ENCODE data around the gene NINL.
"Not testable (repeated sequence)": the region's sequence is repeated elsewhere in the genome, so short reads cannot be mapped to it uniquely, and the experiment has no call there.

The NINL gene

DNA sequence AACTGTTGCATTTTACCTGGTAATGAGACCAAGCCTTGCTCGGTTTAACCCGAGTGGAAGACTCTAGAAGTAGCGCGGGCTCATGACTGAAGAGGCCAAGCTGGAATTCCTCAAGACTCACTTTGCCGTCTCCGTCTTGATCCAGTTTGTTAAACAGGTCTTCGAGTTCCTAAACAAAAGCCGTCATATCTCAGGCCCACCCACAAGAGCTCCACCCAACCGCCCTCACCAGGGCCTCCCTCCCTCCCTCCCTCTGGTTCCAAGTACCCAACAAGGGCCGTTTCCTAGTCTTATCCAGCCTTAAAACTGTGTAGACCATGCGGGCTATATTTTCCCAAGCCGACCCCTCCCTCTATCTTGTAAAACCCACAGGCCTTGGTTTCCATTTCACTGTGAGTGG lies 81.4 kb downstream of the NINL start:
- TF ChIP-seq, protein P1, sequence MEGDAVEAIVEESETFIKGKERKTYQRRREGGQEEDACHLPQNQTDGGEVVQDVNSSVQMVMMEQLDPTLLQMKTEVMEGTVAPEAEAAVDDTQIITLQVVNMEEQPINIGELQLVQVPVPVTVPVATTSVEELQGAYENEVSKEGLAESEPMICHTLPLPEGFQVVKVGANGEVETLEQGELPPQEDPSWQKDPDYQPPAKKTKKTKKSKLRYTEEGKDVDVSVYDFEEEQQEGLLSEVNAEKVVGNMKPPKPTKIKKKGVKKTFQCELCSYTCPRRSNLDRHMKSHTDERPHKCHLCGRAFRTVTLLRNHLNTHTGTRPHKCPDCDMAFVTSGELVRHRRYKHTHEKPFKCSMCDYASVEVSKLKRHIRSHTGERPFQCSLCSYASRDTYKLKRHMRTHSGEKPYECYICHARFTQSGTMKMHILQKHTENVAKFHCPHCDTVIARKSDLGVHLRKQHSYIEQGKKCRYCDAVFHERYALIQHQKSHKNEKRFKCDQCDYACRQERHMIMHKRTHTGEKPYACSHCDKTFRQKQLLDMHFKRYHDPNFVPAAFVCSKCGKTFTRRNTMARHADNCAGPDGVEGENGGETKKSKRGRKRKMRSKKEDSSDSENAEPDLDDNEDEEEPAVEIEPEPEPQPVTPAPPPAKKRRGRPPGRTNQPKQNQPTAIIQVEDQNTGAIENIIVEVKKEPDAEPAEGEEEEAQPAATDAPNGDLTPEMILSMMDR (IDR thresholded peaks at IDR 0.05; ENCODE audit: insufficient read depth, low read length), result no peak
- TF ChIP-seq POLR2AphosphoS5 (IDR thresholded peaks at IDR 0.05; ENCODE audit: low read depth) (no peak), GABPA (IDR thresholded peaks at IDR 0.05; ENCODE audit: low read depth) (no peak)
- no peaks in the 10 kb centered on the region for H3K27me3 ChIP-seq (ENCODE audit: insufficient read depth, poor library complexity, severe bottlenecking)
- H3K4me3 ChIP-seq (replicated peaks; ENCODE audit: insufficient read depth, low read length), result no peak overlapping the region
- DNase-seq (ENCODE audit: low read depth in 1 of 2, low spot score in 1 of 2), result no peak
- H3K27ac ChIP-seq (replicated peaks), result no peak overlapping the region

DNA sequence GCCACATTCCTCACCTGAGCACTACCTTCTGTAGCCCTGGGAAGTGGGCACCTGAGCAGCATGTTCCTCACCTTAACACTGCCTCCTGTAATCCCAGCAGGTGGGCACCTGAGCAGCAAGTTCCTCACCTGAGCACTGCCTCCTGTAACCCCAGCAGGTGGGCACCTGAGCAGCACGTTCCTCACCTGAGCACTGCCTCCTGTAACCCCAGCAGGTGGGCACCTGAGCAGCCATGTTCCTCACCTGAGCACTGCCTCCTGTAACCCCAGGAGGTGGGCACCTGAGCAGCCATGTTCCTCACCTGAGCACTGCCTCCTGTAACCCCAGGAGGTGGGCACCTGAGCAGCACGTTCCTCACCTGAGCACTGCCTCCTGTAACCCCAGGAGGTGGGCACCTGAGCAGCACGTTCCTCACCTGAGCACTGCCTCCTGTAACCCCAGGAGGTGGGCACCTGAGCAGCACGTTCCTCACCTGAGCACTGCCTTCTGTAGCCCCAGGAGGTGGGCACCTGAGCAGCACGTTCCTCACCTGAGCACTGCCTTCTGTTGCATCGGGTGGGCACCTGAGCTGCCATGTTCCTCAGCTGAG lies 82.2 kb downstream of the NINL start:
- not testable (repeated sequence) for H3K4me3 ChIP-seq (replicated peaks; ENCODE audit: insufficient read depth, low read length); H3K27ac ChIP-seq (replicated peaks); DNase-seq (ENCODE audit: low read depth in 1 of 2, low spot score in 1 of 2); H3K27me3 ChIP-seq (ENCODE audit: insufficient read depth, poor library complexity, severe bottlenecking)

- H3K27ac ChIP-seq (replicated peaks), result no peak overlapping the region
- no peak for DNase-seq (ENCODE audit: low read depth in 1 of 2, low spot score in 1 of 2)
- TF ChIP-seq SPI1 (IDR thresholded peaks at IDR 0.05; ENCODE audit: borderline replicate concordance, low read depth) (no peak), POLR2AphosphoS5 (IDR thresholded peaks at IDR 0.05; ENCODE audit: low read depth) (no peak), GABPA (IDR thresholded peaks at IDR 0.05; ENCODE audit: low read depth) (no peak)
- TF ChIP-seq, protein P2, sequence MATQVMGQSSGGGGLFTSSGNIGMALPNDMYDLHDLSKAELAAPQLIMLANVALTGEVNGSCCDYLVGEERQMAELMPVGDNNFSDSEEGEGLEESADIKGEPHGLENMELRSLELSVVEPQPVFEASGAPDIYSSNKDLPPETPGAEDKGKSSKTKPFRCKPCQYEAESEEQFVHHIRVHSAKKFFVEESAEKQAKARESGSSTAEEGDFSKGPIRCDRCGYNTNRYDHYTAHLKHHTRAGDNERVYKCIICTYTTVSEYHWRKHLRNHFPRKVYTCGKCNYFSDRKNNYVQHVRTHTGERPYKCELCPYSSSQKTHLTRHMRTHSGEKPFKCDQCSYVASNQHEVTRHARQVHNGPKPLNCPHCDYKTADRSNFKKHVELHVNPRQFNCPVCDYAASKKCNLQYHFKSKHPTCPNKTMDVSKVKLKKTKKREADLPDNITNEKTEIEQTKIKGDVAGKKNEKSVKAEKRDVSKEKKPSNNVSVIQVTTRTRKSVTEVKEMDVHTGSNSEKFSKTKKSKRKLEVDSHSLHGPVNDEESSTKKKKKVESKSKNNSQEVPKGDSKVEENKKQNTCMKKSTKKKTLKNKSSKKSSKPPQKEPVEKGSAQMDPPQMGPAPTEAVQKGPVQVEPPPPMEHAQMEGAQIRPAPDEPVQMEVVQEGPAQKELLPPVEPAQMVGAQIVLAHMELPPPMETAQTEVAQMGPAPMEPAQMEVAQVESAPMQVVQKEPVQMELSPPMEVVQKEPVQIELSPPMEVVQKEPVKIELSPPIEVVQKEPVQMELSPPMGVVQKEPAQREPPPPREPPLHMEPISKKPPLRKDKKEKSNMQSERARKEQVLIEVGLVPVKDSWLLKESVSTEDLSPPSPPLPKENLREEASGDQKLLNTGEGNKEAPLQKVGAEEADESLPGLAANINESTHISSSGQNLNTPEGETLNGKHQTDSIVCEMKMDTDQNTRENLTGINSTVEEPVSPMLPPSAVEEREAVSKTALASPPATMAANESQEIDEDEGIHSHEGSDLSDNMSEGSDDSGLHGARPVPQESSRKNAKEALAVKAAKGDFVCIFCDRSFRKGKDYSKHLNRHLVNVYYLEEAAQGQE (IDR thresholded peaks at IDR 0.05; ENCODE audit: insufficient replicate concordance, low read depth), result no peak
- TF ChIP-seq, protein P1 (IDR thresholded peaks at IDR 0.05; ENCODE audit: insufficient read depth, low read length), result no peak
- H3K4me3 ChIP-seq (replicated peaks; ENCODE audit: insufficient read depth, low read length), result no peak overlapping the region
- H3K27me3 ChIP-seq (ENCODE audit: insufficient read depth, poor library complexity, severe bottlenecking), result no peaks in the 10 kb centered on the region
These were observed 84.4 kb downstream of the NINL start for GRCh38 chr20:25500880-25501351.

DNA sequence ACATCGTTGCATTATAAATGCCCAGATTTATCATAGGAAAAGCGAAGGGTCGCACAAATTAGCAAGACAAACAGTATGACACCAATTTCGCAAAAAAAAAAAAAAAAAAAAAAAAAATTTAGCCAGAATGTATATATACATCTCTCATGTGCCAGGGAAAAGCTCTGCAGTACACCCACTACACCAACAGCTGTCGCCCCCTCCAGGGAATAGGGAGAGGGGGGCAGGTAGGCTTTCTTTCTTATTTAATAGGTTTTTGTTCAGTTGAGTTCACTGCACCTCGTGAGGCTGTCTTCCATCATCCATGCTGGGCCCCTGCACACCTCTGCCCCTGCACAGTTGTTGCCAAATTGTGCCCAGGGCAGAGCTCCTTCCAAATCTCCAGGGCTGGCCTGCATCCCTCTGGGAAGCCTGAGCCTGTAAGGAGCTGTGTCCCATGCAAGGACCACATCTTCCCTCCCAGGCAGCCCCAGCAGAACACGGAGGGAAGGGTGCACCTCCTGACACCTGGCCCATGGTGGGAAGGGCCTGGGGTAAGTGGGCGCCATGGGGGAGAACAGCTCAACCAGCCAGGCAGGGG lies 85.4 kb downstream of the NINL start:
- Histone ChIP-seq H3K4me3 (replicated peaks; ENCODE audit: insufficient read depth, low read length) (no peak overlapping the region), H3K27ac (replicated peaks) (no peak overlapping the region), H3K27me3 (ENCODE audit: insufficient read depth, poor library complexity, severe bottlenecking) (no peaks in the 10 kb centered on the region)
- no peak for DNase-seq (ENCODE audit: low read depth in 1 of 2, low spot score in 1 of 2)
- TF ChIP-seq, protein P1 (IDR thresholded peaks at IDR 0.05; ENCODE audit: insufficient read depth, low read length), result no peak
- TF ChIP-seq, protein P2 (IDR thresholded peaks at IDR 0.05; ENCODE audit: insufficient replicate concordance, low read depth), result no peak
- TF ChIP-seq POLR2AphosphoS5 (IDR thresholded peaks at IDR 0.05; ENCODE audit: low read depth) (no peak), SPI1 (IDR thresholded peaks at IDR 0.05; ENCODE audit: borderline replicate concordance, low read depth) (no peak), GABPA (IDR thresholded peaks at IDR 0.05; ENCODE audit: low read depth) (no peak)

All from HL-60 (cell line).